Measurements from ENCODE around the gene SERPINE3.

DNA sequence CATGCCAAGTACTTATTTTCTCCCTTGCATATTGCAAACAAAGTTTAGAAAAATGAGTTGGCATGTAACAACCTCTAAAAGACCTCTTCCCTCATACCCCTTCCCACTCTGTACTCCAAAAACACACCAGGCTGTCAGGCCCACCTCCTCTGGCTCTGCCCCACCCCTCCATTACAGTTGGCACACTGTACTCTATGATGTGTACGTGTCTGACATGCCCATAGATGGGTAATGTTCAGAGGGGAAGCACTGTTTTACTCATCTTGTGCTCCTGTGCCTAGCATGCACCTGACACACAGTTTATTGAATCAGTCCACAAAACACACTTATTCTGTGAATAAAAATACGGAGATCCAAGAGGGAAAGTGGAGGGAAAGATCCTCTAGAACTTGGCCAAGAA lies 45.6 kb downstream of the SERPINE3 start:
- TF ChIP-seq POLR2A (IDR thresholded peaks at IDR 0.05; ENCODE audit: low read length) (no peak), GATA1 (IDR thresholded peaks at IDR 0.05; ENCODE audit: low read depth, low read length) (no peak)
